AG08395 (cell line): ENCODE measurements around the gene RNF103.

Source experiments
- DNase-seq: peaks from one replicate; pipeline ENCODE4 v3.0.0; 2012; ENCODE audit warnings: mixed read lengths, low spot score

Gene RNF103

DNA sequence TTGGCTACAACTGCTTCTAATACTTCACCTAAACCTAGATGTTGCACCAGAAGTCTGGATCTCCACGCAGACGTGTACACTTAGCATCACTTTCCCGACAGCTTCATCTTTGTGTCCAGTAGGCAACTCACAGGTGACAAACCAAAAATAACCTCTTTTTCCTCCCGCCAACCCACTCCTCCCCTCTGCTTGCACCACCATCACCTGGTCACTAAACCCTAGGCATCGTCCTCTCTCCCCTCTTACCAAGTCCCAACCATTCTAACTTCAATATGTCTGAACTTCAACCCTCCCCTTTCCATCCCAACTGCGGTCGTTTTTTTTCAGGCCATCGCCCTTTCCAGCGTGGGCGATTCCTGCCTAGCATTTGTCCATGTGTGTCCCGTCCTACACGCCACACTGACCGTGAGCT lies 60.0 kb downstream of the RNF103 start:
- no peak for DNase-seq

DNA sequence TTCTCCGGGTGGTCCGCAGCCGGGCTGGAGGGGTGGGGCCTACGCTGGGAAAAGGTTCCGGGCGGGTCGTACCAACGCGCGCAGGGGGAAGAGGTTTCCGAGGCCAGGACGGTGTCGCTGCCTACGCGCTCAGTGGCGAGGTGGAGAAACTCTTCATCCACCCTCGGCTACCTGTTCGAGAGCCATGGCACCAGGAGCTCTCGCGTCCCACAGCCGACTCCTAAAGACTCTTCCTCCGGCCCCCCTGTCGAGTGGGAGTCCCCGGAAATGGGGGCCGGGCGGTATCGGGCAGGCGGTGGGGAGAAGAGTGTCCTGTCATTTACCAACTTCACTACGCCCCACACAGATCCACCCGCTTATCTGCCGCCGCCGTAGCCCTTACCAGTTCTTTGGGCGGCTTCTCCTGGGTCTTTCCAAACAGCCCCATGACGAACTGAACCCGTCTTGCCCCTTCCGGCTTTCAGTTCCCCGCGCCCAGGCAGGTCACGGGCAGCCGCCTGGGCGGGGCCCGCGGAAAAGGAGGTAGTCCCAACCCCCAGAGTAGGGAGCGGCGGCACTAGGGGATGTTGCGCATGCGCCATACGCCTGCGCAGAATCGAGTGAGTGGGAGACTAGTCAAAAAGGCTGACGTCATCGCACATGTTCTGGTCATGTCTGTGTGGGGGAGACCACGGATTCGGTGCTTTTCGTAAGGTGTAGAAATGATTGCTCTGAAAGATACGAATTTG lies 60.6 kb downstream of the RNF103 start, which contains the start of gene CHMP3:
CHMP3 (minus strand) TSS at position 522 of the 728 bp plus-strand sequence; CDS start at position 427, 95 bp downstream.
- DNase-seq, result peak; percentile 100

DNA sequence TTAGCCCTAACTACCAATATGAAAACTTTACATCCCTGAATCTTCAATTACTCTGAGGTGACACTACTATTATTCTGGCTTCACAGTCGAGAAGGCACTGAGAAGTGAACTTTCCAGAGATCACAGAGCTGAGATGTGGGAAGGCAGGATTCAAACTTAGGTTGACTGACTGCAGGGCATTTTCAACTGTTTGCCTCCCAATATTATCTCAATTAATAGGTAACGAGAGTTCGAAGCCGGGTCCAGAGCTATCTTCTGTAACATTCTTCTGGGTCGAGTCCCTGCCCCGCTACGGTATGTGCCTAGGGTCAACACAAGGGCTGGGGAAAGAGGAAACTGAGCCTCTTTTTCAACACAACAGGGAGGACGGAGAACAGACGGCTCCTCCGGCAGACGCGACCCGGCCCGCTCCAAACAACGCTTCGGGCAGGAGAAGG lies 61.2 kb downstream of the RNF103 start:
- DNase-seq, result no peak

DNA sequence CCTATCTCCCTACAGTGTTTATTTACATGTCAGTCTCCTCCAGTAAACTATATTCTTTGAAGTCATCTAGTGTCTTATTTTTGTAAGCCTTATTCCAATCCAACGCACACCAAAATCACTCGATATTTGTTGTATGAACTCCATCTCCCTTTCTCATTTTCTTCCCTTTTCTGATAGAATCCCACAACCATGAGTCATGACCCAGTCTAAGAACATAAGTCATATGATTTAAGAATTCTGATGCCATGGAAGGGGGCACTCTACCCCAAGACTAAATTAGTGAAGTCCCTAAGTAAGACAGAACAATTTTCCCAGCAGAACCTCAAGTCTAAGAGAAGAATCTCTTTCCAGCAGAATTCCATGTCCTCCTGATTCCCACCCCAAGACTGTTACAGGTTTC lies 65.8 kb downstream of the RNF103 start:
- no peak for DNase-seq

DNA sequence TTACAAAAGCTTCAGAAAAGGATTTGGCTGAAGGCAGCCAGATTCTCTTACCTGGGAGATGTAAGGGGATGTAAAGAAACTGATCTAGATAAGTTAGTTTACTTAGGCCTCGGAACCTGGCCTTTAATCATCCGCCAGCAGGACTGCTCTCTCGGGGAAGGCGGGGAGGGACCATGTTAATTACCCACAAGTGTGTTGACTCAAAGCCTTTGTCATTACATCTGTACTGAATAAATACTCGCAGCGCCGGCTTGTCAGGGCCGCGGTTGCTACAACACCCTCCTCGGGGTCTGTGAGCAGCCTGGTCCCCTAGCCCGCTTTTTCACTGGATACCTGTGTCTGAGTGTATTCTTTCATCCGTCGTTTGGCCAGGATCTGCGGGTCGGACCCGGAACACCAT lies 67.2 kb downstream of the RNF103 start:
- DNase-seq, result no peak
